Epithelial cell of proximal tubule (primary cell): ENCODE measurements around the gene BTN1A1. TPM values are rescaled to one million over a fixed set of nuclear protein-coding genes. Genes with fewer than 3 reads are reported as not detected.
A peak's percentile ranks its signal among the peaks of the same experiment; 100 is the strongest.
"Not testable (repeated sequence)": the region's sequence is repeated elsewhere in the genome, so short reads cannot be mapped to it uniquely, and the experiment has no call there.

Experiments used
- DNase-seq: peaks from one replicate; pipeline ENCODE4 v3.0.0-alpha.2; 2011; ENCODE audit warnings: low read depth
- H3K4me3 ChIP-seq: 2 replicates; pipeline ENCODE4 v1.5.1; 2011; ENCODE audit warnings: low read depth, mild to moderate bottlenecking, low read length
- CTCF ChIP-seq: conservative IDR thresholded peaks from 2 replicates; pipeline ENCODE4 v1.5.1; 2012; ENCODE audit warnings: low read depth, mild to moderate bottlenecking, low read length
- total RNA-seq: library from RNA; depleted of rRNA; stranded (reverse); fragments of >200 nt; gene quantifications from 2 replicates; pipeline ENCODE4 v1.2.3, GENCODE V29; 2015

The BTN1A1 gene
- total RNA-seq, 1 donor from 2014 or later: not detected

- H3K4me3 ChIP-seq: peak overlapping the region; percentile 98
- DNase-seq: no peak
- no peak for TF ChIP-seq CTCF
Observed at GRCh38 chr6:26539071-26539615, 39.0 kb downstream of the BTN1A1 start.

GRCh38 chr6:26541579-26541978 lies 41.5 kb downstream of the BTN1A1 start:
- no peak overlapping the region for H3K4me3 ChIP-seq
- DNase-seq: no peak
- TF ChIP-seq CTCF: no peak

GRCh38 chr6:26543953-26544352 lies 43.9 kb downstream of the BTN1A1 start:
- TF ChIP-seq CTCF: peak; percentile 54
- no peak overlapping the region for H3K4me3 ChIP-seq
- no peak for DNase-seq

GRCh38 chr6:26544473-26544872 lies 44.4 kb downstream of the BTN1A1 start:
- H3K4me3 ChIP-seq: no peak overlapping the region
- TF ChIP-seq CTCF: no peak
- no peak for DNase-seq

- DNase-seq: no peak
- no peak for TF ChIP-seq CTCF
- no peak overlapping the region for H3K4me3 ChIP-seq
Observed at GRCh38 chr6:26545627-26546026, 45.5 kb downstream of the BTN1A1 start.

GRCh38 chr6:26547363-26547762 lies 47.3 kb downstream of the BTN1A1 start:
- not testable (repeated sequence) for H3K4me3 ChIP-seq, DNase-seq

- H3K4me3 ChIP-seq: peak overlapping the region; percentile 61
- DNase-seq: no peak
- no peak for TF ChIP-seq CTCF
Observed at GRCh38 chr6:26550250-26550993, 50.3 kb downstream of the BTN1A1 start.
